ENCODE results near the gene TTLL12. TPM values are rescaled to one million over a fixed set of nuclear protein-coding genes. Genes with fewer than 3 reads are reported as not detected.

The TTLL12 gene
- total RNA-seq, 1 donor from 2014 or later: 53.7 TPM

GRCh38 chr22:43191831-43192230, 4.9 kb upstream of the TTLL12 start:
- H3K4me3 ChIP-seq (ENCODE audit: low read depth, low read length): no peak overlapping the region
- no peak for TF ChIP-seq CTCF (IDR thresholded peaks at IDR 0.05; ENCODE audit: insufficient read depth, low read length, severe bottlenecking)
- DNase-seq (ENCODE audit: low read depth): peak; percentile 47
- H3K36me3 ChIP-seq (ENCODE audit: control insufficient read depth, insufficient read depth, low read length): no peaks in the 10 kb centered on the region
- H3K27me3 ChIP-seq (ENCODE audit: control insufficient read depth, insufficient read depth, low read length): no peaks in the 10 kb centered on the region
- no peak for FAIRE-seq

GRCh38 chr22:43188829-43189545, 2.1 kb upstream of the TTLL12 start:
- FAIRE-seq: no peak
- TF ChIP-seq CTCF (IDR thresholded peaks at IDR 0.05; ENCODE audit: insufficient read depth, low read length, severe bottlenecking): no peak
- Histone ChIP-seq H3K27me3 (ENCODE audit: control insufficient read depth, insufficient read depth, low read length) (no peaks in the 10 kb centered on the region), H3K4me3 (ENCODE audit: low read depth, low read length) (no peak overlapping the region), H3K36me3 (ENCODE audit: control insufficient read depth, insufficient read depth, low read length) (no peaks in the 10 kb centered on the region)
- no peak for DNase-seq (ENCODE audit: low read depth)

- DNase-seq (ENCODE audit: low read depth): peak; percentile 85
- peak overlapping the region; percentile 34 for H3K4me3 ChIP-seq (ENCODE audit: low read depth, low read length)
- peak; percentile 82 for TF ChIP-seq CTCF (IDR thresholded peaks at IDR 0.05; ENCODE audit: insufficient read depth, low read length, severe bottlenecking)
- H3K27me3 ChIP-seq (ENCODE audit: control insufficient read depth, insufficient read depth, low read length): no peaks in the 10 kb centered on the region
- FAIRE-seq: no peak
- H3K36me3 ChIP-seq (ENCODE audit: control insufficient read depth, insufficient read depth, low read length): peaks cover 5% of the 10 kb centered on the region
Measured at GRCh38 chr22:43187171-43188099, 501 bp upstream of the TTLL12 start.

GRCh38 chr22:43185860-43186261, 1.1 kb downstream of the TTLL12 start:
- FAIRE-seq: no peak

More at GRCh38 chr22:43185860-43186261, 1.1 kb downstream of the TTLL12 start:
- peaks cover 15% of the 10 kb centered on the region for H3K36me3 ChIP-seq (ENCODE audit: control insufficient read depth, insufficient read depth, low read length)
- no peak for TF ChIP-seq CTCF (IDR thresholded peaks at IDR 0.05; ENCODE audit: insufficient read depth, low read length, severe bottlenecking)
- DNase-seq (ENCODE audit: low read depth): peak; percentile 17
- H3K4me3 ChIP-seq (ENCODE audit: low read depth, low read length): peak overlapping the region; percentile 79
- no peaks in the 10 kb centered on the region for H3K27me3 ChIP-seq (ENCODE audit: control insufficient read depth, insufficient read depth, low read length)

Measured in bronchial epithelial cell (primary cell).